NCI-H2171 treated with DMSO at 0.1 percent for 48 hours (cell line): ENCODE results near the gene DMXL1.
A peak's percentile ranks its signal among the peaks of the same experiment; 100 is the strongest.
"Not testable (repeated sequence)": the region's sequence is repeated elsewhere in the genome, so short reads cannot be mapped to it uniquely, and the experiment has no call there.

Source experiments
- DNase-seq: peaks from one replicate; lab custom pipeline; 2025; lab: John Stamatoyannopoulos, UW

The DMXL1 gene

GRCh38 chr5:119131530-119132304, 60.8 kb downstream of the DMXL1 start:
- no peak for DNase-seq

GRCh38 chr5:119135743-119136142, 64.9 kb downstream of the DMXL1 start:
- DNase-seq = not testable (repeated sequence)

DNA sequence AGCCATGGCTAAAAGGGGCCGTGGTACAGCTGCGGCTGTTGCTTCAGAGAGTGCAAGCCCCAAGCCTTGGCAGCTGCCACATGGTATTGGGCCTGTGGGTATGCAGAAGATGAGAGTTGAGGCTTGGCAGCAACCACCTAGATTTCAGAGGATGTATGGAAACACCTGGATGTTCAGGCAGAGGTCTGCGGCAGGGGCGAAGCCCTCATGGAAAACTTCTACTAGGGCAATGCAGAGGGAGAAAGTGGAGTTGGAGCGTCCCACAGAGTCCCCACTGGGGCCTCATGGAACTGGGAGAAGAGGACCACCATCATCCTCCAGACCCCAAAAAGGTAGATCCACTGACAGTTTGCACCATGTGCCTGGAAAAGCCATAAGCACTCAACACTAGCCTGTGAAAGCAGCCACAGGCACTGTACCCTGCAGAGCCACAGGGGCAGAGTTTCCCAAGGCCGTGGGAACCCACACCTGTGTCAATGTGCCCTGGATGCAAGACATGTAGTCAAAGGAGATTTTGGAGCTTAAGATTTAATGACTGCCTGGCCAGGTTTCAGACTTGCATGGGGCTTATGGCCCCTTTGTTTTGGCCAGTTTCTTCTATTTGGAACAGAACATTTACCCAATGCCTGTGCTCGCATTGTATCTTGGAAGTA, 65.9 kb downstream of the DMXL1 start:
- DNase-seq = no peak

GRCh38 chr5:119153629-119154028, 82.7 kb downstream of the DMXL1 start:
- DNase-seq = no peak

DNA sequence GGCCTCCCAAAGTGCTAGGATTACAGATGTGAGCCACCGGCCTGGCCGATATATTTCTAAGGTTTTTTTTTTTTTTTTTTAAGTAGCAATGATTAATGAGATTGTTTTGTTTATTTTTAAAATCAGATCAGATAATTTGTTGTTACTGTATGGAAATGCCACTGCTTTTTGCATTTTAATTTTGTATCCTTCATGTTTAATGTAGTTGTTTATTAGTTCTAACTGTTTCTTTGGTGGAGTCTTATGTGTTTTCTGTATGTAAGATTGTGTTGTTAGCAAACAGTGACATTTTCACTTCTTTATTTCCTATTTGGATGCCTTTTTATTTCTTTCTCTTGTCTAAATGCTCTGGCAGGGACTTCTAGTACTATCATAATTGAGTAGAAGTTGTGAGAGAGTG, 87.3 kb downstream of the DMXL1 start:
- DNase-seq = no peak

- no peak for DNase-seq
Observed at GRCh38 chr5:119161430-119161829, 90.5 kb downstream of the DMXL1 start.

GRCh38 chr5:119166026-119166425, 95.1 kb downstream of the DMXL1 start:
- no peak for DNase-seq

- no peak for DNase-seq
Observed at GRCh38 chr5:119168401-119168800, 97.5 kb downstream of the DMXL1 start.

- DNase-seq = no peak
Observed at GRCh38 chr5:119171686-119172085, 100.8 kb downstream of the DMXL1 start.

DNA sequence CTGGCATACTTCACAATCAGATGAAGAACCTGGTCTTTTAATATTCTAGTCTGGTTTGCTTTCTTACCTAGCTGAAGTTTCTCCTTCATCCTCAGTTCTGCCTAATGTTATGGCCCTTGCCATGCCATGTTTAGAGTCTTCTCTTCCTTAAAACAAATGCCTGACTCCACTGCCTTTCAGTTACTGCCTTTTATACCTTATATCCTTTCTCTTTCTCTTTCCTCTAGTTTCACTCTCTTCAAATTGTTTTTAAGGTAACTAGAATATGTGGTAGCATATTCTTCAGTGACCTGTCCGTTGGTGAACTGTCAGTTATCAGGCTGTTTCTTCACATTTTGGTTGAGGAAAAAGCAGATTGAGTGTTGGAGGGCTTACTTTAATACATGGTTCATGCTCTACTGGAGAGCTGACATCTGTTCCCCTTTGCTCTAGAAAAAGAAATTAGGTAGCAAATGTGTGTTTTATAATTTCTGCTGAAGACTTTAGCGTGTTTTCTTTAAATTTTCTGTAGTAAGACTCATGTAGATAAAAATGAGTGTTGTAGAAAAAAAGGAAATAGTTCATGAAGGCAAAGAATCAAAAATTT, 103.8 kb downstream of the DMXL1 start:
- DNase-seq = peak; percentile 27

GRCh38 chr5:119176785-119177184, 105.9 kb downstream of the DMXL1 start:
- DNase-seq = no peak

DNA sequence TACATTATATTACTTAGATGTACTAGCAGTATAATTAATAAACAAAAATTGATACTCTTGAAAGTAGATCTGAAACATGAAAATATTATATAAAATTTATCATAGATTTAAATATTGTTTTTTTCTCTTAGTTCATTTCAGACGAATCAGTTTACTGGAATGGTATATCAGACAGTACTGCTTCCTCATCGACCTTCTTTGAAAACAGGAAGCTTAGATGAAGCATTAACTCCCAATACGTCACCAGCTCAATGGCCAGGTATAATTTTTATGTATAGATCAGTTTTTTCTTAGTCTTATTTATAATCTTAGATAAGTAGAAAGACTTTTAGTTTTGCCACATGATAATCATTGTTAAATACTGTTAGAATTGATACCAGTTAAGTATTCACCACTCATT, 106.3 kb downstream of the DMXL1 start:
- DNase-seq = no peak

- no peak for DNase-seq
Observed at GRCh38 chr5:119178435-119178834, 107.5 kb downstream of the DMXL1 start.

GRCh38 chr5:119179857-119180641, 109.2 kb downstream of the DMXL1 start:
- no peak for DNase-seq

- DNase-seq = not testable (repeated sequence)
Observed at GRCh38 chr5:119185512-119185911, 114.6 kb downstream of the DMXL1 start.

GRCh38 chr5:119187776-119188529, 117.1 kb downstream of the DMXL1 start:
- no peak for DNase-seq

DNA sequence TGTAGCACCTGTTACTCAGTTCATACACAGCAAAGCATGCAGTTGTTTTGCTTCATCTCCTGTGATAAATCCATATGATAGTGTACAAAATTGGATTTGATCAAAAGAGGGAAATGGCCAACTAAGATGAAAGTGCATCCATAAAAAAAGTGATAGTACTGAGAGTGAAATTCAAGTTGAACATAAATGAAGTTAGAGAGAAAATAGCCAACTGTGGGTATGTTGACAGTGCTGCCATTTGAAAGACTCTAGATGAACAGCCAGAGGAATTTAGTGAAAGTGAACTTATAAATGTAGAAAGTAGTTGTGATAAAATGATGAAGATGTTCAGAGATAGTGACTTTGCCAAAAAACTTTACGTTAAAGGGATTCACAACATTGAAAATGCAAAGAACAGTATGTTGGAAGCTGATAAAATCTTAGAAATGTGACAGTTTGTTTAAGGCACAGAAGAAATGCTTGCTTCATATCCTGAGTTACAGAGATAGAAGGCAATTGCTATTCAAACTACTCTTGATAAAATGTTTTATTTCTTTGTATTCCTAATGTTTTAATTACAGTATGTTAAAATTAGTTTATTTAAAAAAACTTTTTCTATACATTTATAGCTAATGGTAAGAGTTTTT, 119.7 kb downstream of the DMXL1 start:
- DNase-seq = no peak

GRCh38 chr5:119191944-119192343, 121.1 kb downstream of the DMXL1 start:
- no peak for DNase-seq

GRCh38 chr5:119200795-119201194, 129.9 kb downstream of the DMXL1 start:
- DNase-seq = no peak

DNA sequence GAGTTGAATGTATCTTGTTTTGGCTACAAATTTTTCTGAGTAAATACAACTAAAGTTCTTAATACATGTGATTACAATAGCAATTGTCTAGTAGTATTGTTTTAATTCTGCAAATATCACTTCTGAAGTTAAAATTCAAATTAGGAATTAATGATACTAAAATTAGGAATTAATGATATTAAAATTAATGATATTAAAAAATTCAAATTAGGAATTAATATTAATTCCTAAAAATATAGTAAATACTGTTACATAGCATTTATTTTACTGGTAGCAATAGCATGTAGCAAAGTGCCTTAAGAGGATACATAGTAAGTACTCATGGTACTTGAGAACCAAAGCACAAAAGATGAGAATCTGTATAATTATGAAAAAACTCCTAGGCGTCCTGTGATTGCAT, 136.2 kb downstream of the DMXL1 start:
- no peak for DNase-seq

DNA sequence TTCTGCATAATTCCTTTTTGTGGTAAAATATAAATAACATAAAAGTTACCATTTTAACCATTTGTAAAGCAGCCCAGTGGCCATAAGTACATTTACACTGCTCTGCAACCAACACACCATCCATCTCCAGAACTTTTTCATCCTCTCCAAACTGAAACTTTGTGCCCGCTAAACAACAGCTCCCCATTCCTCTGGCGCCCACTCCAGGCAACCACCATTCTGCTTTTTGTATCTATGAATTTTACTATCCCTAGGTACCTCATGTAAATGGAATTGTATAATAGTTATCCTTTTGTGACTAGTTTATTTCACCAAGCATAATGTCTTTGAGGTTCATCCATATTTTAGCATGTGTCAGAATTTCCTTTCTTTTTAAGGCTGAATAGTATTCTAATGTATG, 141.1 kb downstream of the DMXL1 start:
- no peak for DNase-seq
